NCI-H748 (cell line): ENCODE data around the gene KRTAP10-5.
"Not testable (repeated sequence)": the region's sequence is repeated elsewhere in the genome, so short reads cannot be mapped to it uniquely, and the experiment has no call there.

Source experiments
- DNase-seq: peaks from one replicate; lab custom pipeline; 2025; ENCODE audit not compliant: unreplicated experiment; lab: John Stamatoyannopoulos, UW

The KRTAP10-5 gene

DNA sequence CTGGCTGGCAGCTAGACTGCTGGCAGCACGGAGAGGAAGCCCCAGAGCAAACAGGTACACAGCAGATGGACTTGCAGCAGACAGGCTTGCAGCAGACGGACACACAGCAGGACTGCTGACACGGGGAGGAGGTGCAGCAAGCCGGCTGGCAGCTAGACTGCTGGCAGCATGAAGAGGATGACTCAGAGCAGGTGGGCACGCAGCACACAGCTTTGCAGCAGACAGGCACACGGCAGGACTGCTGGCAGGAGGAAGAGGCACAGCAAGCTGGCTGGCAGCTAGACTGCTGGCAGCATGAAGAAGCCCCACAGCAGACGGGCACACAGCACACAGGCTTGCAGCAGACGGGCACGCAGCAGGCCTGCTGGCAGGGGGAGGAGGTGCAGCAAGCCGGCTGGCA is 29.6 kb downstream of the KRTAP10-5 start:
- no peak for DNase-seq

DNA sequence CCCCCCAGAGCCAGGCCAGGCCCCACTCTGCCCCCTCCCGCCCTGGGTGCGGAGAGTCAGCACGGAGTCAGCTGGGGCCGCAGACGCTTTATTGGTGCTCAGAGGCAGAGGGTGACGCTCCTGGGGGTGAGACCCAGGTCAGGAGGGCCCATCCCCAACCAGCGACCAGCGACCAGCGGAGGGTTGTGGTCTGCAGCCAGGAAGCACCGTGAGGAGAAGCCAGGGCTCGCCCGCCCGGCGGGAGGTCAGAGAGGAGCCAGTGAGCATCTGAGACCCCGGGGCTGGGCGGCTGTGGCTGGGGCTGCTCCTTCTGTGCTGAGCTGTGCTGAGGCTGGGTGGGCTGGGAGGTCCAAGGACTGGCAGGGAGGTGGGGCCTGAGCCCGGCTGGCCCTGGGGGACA is 30.1 kb downstream of the KRTAP10-5 start:
- DNase-seq = not testable (repeated sequence)

DNA sequence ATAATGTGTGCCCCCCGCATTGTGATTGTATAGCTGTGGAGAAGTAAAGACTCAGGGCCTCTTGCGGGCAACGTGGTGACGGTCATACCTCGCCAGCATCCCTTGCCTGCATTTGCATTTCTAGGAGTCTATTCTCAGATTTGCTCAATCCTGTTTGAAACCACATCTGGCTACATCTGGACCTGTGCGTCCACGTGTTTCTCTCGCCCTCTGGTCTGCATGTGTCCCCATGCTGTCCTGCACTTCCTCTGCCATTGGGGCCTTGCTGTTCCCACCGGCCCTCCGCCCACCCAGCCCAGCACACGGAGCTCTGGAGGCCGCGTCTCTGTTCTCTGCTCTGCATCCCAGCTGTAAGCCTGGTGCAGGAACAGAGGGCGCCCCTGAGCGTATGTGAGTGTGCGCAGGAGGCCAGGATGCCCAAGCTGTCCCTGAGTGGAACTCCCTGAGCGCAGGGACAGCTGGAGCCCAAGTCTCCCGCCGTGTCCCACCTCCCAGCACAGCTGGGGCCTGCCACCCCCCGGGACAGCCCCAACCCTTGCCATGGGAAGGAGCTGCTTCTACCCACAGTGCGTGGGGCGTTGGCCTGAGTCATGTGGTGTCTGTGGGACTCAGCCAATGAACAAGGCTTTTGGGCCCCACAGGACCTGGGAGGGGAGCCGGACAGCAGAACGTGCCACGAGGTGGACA is 30.7 kb downstream of the KRTAP10-5 start:
- no peak for DNase-seq

DNA sequence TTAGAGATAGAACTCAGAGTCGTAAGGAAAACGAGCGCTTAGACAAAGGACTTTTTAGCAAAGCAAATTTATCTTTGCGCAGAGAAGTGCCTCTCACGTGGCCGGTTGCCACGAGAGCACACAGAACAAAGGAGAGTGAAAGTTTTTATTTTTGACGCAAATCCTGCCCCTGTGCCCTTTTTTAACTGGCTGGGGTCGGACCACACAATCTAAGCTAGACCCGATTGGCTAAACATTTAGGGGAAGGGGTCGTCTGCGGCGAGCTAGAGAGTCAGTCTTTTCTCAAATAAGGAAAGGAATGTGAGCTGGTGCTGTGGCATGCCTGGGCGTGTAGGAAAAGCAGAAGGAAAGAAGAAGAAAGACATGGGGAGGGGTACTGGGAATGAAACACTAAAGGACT is 31.5 kb downstream of the KRTAP10-5 start:
- DNase-seq = no peak

DNA sequence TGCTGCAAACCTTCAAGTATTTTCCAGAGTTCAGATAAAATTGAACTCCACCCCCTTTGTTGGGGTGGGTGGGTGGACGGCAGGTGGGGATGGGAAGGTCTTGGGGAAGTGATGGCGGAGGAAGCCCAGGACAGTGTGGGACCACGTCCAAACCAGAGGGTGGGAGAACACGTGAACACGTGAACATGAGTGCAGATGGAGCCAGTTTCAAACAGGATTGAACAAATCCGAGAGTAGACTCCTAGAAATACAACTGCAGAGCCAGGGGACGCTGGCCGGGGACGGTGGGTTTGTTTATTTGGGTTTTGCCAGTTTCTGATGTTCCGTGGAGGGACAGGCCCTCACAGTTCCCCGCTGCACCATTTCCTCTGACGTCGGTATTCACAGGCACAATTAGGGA is 32.0 kb downstream of the KRTAP10-5 start:
- DNase-seq = no peak

DNA sequence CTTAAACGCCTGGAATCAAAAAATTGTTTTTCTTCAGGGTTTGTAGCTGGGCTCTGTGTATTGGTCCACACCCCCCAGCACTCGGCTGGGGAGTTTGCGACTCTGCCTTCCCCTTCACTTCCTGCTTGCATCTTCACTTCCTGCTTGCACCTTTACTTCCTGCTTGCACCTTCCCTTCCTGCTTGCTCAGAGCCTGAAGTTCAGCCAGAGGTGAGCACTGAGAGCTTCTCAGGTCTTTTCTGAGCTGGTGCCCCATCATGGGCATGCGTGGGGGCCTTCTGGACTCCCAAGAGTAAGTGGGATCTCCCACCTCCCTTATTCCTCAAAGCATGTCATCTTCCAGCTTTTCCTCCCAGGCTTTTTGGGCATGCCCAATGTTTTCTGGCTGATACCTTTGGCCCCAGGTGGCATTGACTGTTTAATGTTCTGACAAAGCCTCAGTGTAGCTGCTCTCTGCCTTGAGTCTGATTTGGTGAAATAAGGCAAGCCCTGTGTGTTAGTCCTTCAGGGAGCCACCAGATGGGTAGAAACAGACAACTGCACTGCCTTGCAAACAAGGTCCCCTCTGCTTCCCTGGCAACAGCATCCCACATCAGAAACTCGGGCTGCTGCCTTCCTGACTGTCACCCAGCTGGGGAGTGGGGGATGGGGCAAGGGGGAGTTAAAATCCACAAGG is 32.6 kb downstream of the KRTAP10-5 start:
- peak; percentile 35 for DNase-seq

DNA sequence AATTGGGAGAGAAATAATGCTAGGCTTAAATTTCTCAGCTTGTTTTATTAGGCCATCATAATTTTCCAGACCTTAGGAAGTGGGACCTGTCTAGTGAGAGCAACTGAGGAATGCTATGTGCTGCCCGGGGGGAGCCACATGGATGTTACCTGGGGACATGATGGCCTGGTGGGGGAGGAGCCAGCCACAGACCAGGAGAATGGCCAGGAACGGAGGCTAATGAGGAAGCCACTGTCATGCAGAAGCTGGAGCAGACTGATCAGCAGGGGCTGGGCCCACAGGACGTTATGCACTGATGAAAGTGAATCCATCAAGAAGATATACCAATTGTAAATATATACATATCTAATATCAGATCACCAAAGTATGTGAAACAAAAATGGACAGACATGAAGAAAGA is 35.8 kb downstream of the KRTAP10-5 start:
- no peak for DNase-seq

DNA sequence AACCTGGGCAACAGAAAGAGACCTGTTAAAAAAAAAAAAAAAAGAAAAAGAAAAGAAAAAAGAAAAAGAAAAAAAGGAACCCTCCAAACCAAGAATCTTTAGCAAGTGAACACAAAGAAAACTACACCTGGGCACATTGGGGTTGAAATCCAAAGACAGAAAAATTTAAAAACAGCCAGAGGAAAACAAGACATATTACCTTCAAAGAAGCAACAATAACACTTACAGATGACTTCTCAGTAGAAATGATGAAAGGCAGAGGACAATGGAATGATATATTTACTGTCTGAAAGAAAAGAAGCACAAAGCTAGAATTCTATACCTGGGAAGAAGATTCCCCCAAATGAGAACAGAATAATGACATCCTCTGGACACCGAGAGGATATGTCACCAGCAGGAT is 37.7 kb downstream of the KRTAP10-5 start:
- DNase-seq = no peak

DNA sequence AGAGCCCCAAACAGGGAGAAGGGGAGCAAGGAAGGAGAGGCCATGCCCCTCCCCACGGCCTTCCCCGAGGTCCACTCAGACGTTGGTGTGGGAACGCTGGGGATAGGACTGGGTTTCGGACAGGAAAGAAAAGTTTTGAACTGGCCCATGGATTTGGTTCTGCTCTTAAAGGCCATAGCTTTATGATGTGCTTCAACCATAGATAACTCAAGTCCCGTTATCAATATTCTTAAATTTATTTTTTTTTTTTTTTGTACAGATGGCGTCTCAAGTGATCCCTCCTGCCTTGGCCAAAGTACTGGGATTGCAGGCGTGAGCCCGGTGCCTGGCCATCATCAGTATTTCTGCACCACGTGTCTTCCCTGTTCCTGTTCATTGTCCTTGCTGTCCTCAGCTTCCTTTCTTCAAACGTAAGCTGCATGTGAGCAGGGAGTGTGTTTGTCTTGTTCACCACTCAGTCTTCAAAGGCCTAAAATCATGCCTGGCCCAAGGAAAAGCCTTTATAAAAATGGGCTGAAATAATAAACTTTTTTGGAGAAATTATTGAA is 39.6 kb downstream of the KRTAP10-5 start:
- no peak for DNase-seq

DNA sequence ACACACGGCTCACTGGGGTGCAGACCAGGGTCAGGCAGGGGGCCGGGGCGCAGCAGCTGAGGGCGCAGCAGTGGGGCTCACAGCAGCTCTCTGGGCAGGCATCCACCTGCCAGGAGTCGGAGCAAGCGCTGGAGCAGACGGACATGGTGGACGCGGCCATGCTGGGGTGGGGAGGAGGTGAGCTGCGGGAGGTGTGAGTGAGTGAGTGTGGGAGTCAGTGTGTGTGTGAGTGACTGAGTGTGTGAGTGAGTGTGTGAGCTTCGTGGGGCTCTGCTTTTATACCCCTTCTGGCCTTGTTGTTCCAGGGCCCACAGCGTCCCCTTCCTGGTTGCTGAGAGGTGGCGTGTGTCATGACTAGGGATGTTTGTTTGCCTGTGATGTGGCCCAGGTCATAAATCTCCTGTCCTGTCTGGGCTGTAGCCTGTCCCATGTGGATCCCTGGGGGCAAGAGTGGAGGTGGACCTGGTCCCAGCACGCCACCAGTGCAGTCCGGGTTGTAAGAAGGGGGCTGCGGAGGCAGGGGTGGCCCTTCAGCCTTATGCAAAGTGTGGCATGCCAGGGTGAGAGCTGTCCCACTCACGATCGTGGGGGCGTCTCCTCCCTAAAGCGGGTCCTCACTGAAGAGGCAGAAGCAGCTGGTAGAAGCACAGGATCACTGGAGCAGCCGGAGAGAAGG is 40.3 kb downstream of the KRTAP10-5 start, which contains the start of gene KRTAP10-1:
Gene KRTAP10-1, minus strand, starts transcription at position 205 of the 676 bp plus-strand sequence. Its CDS starts 45 bp downstream, at position 160.
- DNase-seq = no peak

DNA sequence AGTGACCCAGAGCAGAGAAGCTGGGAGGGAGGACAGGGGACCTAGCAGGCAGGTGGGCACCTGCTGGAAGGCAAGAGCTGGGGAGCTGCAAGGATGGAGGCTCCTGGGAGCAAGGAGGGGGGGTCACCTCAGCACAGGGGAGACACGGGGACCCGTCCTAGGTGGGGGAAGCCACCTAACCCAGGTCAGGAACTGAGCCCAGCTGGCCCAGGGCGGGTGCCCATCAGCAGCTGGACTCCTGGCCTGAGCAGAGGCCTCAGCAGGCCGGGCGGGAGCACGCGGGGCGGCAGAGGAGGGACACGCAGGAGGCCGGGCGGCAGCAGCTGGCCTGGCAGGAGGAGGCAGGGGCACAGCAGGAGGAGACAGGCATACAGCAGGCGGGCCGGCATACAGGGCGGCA is 41.4 kb downstream of the KRTAP10-5 start:
- DNase-seq = no peak

DNA sequence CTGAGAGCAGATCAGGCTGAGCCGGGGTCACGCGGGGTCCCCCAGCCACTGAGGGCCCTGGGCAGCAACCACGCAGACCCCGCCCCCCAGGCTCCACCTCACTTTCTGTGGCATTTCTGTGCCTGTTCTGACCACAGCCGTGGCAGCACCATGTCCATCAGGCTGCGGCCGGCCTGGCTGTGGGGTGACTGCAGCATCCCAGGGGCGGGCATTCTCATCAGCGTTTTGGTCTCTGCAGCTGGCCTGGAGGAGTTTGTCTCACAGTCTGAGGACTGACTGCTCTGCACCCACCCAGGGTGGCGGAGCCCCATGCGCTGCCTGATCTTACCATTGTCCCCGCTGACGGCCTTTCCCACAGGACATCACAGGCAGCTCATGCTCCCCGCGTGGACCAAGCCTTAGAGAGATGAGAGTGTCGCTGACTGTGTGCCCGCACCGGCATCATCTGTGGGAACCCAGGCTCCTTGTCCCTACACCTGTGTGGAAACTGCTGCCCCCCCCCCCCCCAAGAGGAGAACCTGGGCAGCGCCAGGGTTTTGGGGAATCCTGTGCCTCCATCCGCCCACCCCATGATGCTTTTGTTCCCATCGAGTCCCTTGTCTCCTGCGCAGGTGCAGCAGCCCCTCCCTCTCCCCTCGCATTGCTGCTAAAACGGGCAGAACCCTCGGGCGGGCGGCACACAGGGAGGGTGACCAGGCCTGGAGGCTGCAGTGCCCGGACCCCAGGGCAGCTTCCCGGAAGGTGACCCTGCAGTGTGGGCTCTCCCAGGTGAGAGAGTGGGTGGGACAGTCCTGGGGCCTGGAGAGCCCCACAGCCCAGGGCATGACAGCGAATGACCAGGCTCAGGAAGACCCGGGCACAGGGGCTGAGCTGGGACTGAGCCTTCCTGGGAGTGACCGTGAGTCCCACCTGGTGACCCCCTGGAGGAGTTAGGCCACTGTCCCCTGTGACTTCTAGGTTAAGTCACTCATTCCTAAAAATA is 42.2 kb downstream of the KRTAP10-5 start:
- DNase-seq = no peak

DNA sequence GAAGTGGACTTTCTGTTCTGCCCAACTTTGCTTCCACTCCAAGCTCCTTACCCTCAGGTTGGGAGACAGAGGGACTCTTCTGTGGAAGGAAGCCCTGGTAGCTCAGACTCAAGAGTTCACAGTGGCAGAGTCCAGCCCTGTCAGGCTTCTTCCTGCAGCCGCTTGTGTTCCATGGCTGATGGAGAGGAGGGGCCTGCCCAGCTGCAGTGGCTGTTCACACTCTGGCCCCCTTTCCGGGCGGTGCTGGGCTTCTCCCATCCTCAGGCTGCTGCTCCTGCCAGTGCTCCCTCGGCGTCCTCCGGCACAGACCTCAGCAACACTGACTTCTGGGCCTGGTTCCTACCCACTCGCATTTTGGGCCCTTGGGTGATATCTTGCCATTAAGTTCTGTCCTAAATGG is 44.4 kb downstream of the KRTAP10-5 start:
- no peak for DNase-seq

DNA sequence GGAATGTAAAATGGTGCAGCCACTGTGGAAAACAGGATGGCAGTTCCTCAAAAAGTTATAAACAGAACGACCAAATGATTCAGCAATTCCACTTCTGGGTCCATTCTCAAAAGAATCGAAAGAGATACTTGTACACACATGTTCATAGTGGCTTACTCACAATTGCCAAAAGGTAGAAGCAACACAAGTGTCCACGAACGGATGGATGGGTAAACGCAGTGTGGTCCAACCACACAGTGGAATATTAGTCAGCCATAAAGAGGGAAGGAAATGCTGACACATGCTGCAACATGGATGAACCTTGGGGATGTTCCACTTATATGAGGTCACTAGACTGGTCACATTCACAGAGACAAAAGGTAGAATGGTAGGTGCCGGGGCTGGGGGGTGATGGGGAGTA is 45.7 kb downstream of the KRTAP10-5 start:
- no peak for DNase-seq

DNA sequence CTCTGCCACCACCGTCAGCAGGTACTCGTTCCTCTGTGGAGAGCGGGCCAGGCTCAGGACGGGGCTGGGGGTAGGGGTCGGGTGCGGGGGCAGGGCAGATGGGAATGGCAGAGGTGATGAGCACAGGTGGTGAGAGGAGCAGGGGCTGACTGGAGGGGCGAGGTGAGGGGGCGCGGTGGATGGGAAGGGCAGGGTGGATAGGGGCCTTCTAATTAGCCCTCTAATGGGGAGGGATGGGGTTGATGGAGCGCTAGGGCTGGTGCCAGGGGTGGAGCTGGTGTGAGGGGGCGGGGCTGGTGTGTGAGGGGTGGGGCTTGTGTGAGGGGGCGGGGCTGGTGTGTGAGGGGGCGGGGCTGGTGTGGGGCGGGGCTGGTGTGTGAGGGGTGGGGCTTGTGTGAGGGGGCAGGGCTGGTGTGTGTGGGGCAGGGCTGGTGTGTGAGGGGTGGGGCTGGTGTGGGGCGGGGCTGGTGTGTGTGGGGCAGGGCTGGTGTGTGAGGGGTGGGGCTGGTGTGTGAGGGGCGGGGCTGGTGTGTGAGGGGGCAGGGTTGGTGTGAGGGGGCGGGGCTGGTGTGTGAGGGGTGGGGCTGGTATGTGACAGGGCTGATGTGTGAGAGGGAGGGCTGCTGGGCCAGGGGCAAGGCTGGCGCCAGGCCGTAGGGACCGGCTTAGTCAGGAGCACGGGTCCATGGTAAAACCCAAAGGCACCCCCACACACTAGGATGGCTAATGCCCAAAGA is 46.3 kb downstream of the KRTAP10-5 start:
- DNase-seq = no peak

DNA sequence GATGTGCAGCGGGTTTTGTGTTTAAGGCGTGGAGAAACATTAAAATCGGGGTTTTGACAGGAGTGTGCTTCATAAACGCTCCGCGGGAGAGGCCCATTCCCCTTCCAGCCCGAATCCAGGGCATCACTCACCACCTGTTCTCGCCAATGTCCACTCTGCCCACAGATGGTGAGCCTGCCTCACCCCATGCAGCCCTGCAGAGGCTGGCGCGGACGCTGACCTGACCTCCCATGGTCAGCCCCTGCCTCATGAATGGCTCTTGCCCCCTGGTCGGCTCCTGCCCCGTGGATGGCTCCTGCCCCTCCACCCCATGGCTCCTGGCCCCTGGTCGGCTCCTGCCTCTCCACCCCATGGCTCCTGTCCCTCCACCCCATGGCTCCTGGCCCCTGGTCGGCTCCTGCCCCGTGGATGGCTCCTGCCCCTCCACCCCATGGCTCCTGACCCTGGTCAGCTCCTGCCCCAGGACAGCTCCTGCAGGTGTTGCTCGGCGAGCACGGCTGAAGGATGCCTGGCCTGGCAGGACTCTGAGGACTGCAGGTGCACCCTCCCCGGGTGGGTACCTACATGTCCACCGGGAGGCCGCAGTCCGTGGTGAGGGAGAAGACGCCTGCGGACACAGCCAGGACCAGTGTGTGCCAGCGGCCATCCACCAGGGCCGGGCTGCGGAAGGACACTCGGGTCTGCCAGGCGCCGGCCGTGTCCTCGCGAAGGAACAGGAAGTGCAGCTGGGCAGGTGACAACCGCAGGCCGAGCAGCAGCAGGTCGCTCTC is 47.1 kb downstream of the KRTAP10-5 start:
- no peak for DNase-seq

DNA sequence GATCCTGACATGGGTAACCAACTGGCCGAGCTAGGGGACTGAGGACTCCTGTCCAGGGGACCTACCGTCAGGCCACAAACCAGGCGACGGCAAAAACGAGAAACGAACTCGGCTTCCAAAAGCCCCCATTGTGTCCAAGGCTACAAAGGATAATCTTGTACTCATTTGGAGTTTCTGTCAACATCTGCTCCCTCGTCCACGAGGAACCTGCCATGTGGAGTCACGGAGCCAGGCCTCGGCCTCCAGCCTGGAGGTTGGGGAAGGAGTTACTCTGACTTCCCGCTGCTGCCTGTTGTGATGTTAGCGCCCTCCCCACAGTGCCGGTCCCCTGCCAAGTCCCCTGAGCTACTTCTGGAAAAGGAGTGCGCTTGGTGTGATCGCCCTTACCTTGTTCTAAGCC is 47.7 kb downstream of the KRTAP10-5 start:
- DNase-seq = no peak

DNA sequence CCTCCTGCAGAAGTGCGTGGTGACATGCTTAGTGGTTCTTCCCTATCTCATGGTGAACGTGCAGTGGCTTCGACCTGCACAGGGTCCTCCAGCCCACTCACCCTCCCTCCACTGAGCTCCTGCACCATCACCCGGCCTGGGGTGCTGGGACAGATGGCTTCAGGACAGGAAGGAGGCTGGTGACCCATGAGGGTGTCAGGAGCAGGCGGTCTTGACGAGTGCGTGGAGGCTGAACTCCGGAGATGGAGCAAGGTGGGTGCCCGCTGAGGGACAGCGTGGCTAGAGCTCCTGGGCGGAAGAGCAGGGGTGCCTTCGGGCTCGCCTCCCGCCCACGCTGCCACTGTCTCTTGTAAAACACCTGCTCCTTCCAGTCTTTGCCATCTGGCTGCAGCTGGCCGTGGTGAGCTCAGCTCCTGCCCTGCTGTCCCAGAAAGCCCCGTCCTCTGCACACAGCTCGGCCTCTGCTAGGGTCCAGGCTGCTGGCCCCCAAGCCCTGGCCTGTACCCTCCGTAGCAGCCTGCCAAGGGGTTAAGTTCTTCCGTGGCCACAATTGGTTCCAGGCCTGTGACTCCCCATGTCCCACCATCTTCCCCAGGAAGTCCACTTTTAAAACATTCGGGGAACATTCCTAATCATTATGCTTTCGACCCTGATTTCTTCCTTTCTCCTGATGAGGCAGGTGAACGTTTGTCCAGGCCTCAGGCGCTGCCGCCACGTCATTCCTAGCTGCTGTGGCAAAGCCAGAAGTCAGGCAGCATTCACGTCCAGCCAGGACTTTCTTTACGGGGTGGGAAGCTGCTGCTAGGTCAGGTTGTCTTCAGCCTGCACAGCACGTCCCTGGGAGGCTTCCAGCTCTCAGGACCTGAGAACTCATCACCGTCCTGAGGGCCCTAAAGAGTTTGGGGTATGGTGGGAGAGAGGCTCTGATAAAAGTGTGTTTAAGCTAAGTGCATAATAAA is 48.5 kb downstream of the KRTAP10-5 start:
- no peak for DNase-seq
